K562 (cell line): ENCODE results near the gene LZTFL1. TPM values are rescaled to one million over a fixed set of nuclear protein-coding genes. Genes with fewer than 3 reads are reported as not detected.

ENCODE experiments used
- BRCA1 ChIP-seq, 2 experiments: fragments of 450-650 bp in 1 of 2; sonication (generic) in 1 of 2; formaldehyde crosslinking in 1 of 2; IDR thresholded peaks; 2 replicates each; pipeline versions ENCODE4 v1.5.0 to v1.6.1; 2017 to 2020; ENCODE audit warnings: mild to moderate bottlenecking in 1 of 2, missing genetic modification reagents in 1 of 2
- CEBPG ChIP-seq, 3 experiments: fragments of 200-800 bp in 1 of 3; sonication (Bioruptor generic) in 1 of 3; sonication (generic) in 1 of 3; formaldehyde crosslinking in 1 of 3; IDR thresholded peaks in 2 of 3; conservative IDR thresholded peaks in 1 of 3; 2 replicates each; pipeline versions ENCODE4 v1.6.1 to v1.8.0; 2016 to 2022; ENCODE audit warnings: missing compliant biosample characterization in 2 of 3, missing genetic modification characterization in 2 of 3, mild to moderate bottlenecking in 1 of 3, missing genetic modification reagents in 1 of 3
- CHD2 ChIP-seq: IDR thresholded peaks from 2 replicates; pipeline ENCODE4 v1.6.1; 2011; ENCODE audit warnings: low read depth, low read length
- DNMT1 ChIP-seq: fragments of 450-650 bp; IDR thresholded peaks from 2 replicates; pipeline ENCODE4 v1.6.1; 2016; ENCODE audit warnings: antibody characterized with exemption, mild to moderate bottlenecking
- FOSL1 ChIP-seq: fragments of 200-800 bp; sonication (Bioruptor generic); conservative IDR thresholded peaks from 2 replicates; pipeline ENCODE4 v1.6.1; 2016; ENCODE audit warnings: missing genetic modification characterization, missing compliant biosample characterization
- ILF3 ChIP-seq: fragments of 450-650 bp; IDR thresholded peaks from 2 replicates; pipeline ENCODE4 v1.6.1; 2018; ENCODE audit warnings: antibody characterized with exemption, mild to moderate bottlenecking, moderate library complexity, borderline replicate concordance
- KDM1A ChIP-seq, 2 experiments: fragments of 450-650 bp; IDR thresholded peaks; 2 replicates each; pipeline ENCODE4 v1.6.1; 2016; ENCODE audit warnings: mild to moderate bottlenecking in 2 of 2
- LARP7 ChIP-seq: fragments of 450-650 bp; IDR thresholded peaks from 2 replicates; pipeline ENCODE4 v1.6.1; 2016
- MYNN ChIP-seq, 2 experiments: sonication (generic); formaldehyde crosslinking in 1 of 2; IDR thresholded peaks; 2 replicates each; pipeline versions ENCODE4 v1.5.0 to v1.6.1; 2016 to 2020; ENCODE audit warnings: antibody characterized with exemption in 1 of 2, missing genetic modification reagents in 1 of 2
- NCOR1 ChIP-seq: fragments of 450-650 bp; IDR thresholded peaks from 2 replicates; pipeline ENCODE4 v1.6.1; 2016; ENCODE audit warnings: mild to moderate bottlenecking, moderate library complexity
- PHF20 ChIP-seq: fragments of 450-650 bp; IDR thresholded peaks from 2 replicates; pipeline ENCODE4 v1.6.1; 2018; ENCODE audit not compliant: partially characterized antibody
- PRPF4 ChIP-seq: fragments of 200-400 bp; formaldehyde crosslinking; IDR thresholded peaks from one replicate; pipeline ENCODE4 v1.6.1; 2017; ENCODE audit warnings: low read length, low read depth, mild to moderate bottlenecking; ENCODE audit not compliant: insufficient read depth, poor library complexity, severe bottlenecking
- SNRNP70 ChIP-seq: fragments of 200-400 bp; formaldehyde crosslinking; optimal IDR thresholded peaks from 2 replicates; pipeline ENCODE3; 2017; ENCODE audit warnings: low read depth, low read length
- YBX1 ChIP-seq: fragments of 450-650 bp; IDR thresholded peaks from 2 replicates; pipeline ENCODE4 v1.7.1; 2016; ENCODE audit warnings: mild to moderate bottlenecking
- ZNF551 ChIP-seq: fragments of 250-450 bp; sonication (Bioruptor Pico); IDR thresholded peaks from 2 replicates; pipeline ENCODE4 v1.5.0; 2021; ENCODE audit warnings: mild to moderate bottlenecking, moderate library complexity
- ZNF785 ChIP-seq: fragments of 250-450 bp; sonication (Bioruptor Pico); IDR thresholded peaks from 2 replicates; pipeline ENCODE4 v1.4.0; 2020; ENCODE audit warnings: mild to moderate bottlenecking
- polyA plus RNA-seq, 8 experiments: library from polyadenylated mRNA; depleted of rRNA in 4 of 8; stranded (reverse) in 5 of 8; unstranded in 3 of 8; fragments of >200 nt; fragmentation: Nextera tagmentation in 2 of 8; fragmentation: Illumina TruSeq in 1 of 8; extraction: Ambion mirVana in 2 of 8; extraction: Trizol in 1 of 8; gene quantifications; 2 replicates each; pipeline versions ENCODE4 v1.2.1 to v1.2.3, GENCODE V29; 2011 to 2014; ENCODE audit warnings: inconsistent platforms in 1 of 8, missing spikeins in 1 of 8
- total RNA-seq, 7 experiments: library from RNA; depleted of rRNA in 6 of 7; stranded (reverse); fragments of >200 nt in 6 of 7; fragmentation: Illumina TruSeq in 2 of 7; extraction: Trizol in 2 of 7; gene quantifications; 2 replicates each; pipeline versions ENCODE4 v1.2.1 to v1.2.3, GENCODE V29; 2011 to 2021; ENCODE audit warnings: low replicate concordance in 1 of 7
- TF ChIP-seq, protein P1 (sequence below): fragments of 250-450 bp; sonication (Bioruptor Pico); IDR thresholded peaks from 2 replicates; pipeline ENCODE4 v1.8.0; 2022; ENCODE audit warnings: moderate library complexity, mild to moderate bottlenecking, inconsistent platforms
- TF ChIP-seq, protein P2 (sequence below): sonication (generic); formaldehyde crosslinking; IDR thresholded peaks from 2 replicates; pipeline ENCODE4 v1.8.0; 2022; ENCODE audit warnings: missing genetic modification reagents, mild to moderate bottlenecking, borderline replicate concordance
- TF ChIP-seq, protein P3 (sequence below): sonication (generic); formaldehyde crosslinking; IDR thresholded peaks from 2 replicates; pipeline ENCODE4 v1.8.0; 2022; ENCODE audit warnings: mild to moderate bottlenecking, missing genetic modification reagents
- TF ChIP-seq, protein P4 (sequence below): fragments of 450-650 bp; IDR thresholded peaks from 2 replicates; pipeline ENCODE4 v1.6.1; 2016; ENCODE audit warnings: borderline replicate concordance
- TF ChIP-seq, protein P5 (sequence below), 2 experiments: IDR thresholded peaks; 2 replicates each; pipeline ENCODE4 v1.6.1; 2011; ENCODE audit warnings: borderline replicate concordance in 1 of 2, control low read depth in 1 of 2, low read depth in 1 of 2, low read length in 1 of 2, mild to moderate bottlenecking in 1 of 2, mixed read lengths in 1 of 2, moderate library complexity in 1 of 2; ENCODE audit not compliant: insufficient read depth in 1 of 2, insufficient read length in 1 of 2, poor library complexity in 1 of 2, severe bottlenecking in 1 of 2; ENCODE audit errors: extremely low read depth in 1 of 2

The LZTFL1 gene
- total and polyA plus RNA-seq, 9 of the 15 experiments (the other 6 are each of a cell fraction or from before 2014, with no cell fraction given): 10.7 to 33.7 (median 15.3) TPM

DNA sequence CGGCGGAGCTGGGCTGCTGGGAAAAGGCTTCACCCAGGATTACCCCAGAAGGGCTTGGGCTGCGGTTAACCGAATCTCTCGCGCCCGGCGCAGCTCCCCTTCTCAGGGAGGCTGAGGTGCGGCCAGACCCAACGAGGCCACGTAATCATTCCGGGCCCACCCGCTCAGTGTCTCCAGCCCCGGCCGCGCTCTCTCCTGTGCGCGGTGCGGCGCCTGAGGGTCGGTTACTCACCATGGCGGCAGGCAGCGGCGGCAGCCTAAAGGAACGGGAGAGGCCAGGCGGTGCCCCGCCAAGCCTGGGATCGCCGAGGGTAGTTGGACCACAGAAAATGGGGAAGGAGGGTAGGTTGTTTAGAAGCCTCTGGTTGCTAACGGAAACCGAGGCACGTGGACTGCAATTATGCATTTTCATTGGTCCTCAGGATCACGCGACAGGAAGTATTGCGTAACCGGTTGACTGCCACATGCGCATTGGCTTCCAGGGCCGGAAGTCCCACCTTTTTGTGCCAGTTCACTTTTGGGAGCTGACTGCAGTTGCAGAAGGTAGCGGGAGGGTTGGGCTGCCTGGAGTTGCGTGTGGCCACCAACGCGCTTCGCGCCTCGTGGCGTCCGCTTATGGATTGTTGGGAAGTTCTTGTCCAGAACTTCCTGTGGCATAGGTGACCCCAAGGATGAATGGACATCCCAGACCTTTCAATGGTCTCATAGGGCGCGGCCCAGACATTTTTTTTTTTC, at the start of gene LZTFL1 (continued):
- TF ChIP-seq, protein P1, sequence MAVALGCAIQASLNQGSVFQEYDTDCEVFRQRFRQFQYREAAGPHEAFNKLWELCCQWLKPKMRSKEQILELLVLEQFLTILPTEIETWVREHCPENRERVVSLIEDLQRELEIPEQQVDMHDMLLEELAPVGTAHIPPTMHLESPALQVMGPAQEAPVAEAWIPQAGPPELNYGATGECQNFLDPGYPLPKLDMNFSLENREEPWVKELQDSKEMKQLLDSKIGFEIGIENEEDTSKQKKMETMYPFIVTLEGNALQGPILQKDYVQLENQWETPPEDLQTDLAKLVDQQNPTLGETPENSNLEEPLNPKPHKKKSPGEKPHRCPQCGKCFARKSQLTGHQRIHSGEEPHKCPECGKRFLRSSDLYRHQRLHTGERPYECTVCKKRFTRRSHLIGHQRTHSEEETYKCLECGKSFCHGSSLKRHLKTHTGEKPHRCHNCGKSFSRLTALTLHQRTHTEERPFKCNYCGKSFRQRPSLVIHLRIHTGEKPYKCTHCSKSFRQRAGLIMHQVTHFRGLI: no peak
- TF ChIP-seq, protein P2, sequence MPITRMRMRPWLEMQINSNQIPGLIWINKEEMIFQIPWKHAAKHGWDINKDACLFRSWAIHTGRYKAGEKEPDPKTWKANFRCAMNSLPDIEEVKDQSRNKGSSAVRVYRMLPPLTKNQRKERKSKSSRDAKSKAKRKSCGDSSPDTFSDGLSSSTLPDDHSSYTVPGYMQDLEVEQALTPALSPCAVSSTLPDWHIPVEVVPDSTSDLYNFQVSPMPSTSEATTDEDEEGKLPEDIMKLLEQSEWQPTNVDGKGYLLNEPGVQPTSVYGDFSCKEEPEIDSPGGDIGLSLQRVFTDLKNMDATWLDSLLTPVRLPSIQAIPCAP: no peak
- TF ChIP-seq NCOR1 (no peak), ZNF785 (CRISPR knock-in tag) (no peak), BRCA1 (IDR thresholded peaks at IDR 0.05) (no peak), BRCA1 (CRISPR knock-in tag; IDR thresholded peaks at IDR 0.05) (no peak), FOSL1 (tag) (0 out of 2 replicates have a peak, but pooled peaks have one; percentile 23), ZNF551 (no peak), PRPF4 (no peak), DNMT1 (no peak), SNRNP70 (no peak), YBX1 (no peak), CHD2 (peak; percentile 82), CEBPG (CRISPR knock-in tag; IDR thresholded peaks at IDR 0.05) (peak; percentile 99), CEBPG (tag; conservative IDR thresholded peaks at IDR 0.05 in 1 of 2, IDR thresholded peaks at IDR 0.05 in 1 of 2) (peak; percentile 100), ILF3 (no peak), MYNN (IDR thresholded peaks at IDR 0.05) (no peak), MYNN (CRISPR knock-in tag; IDR thresholded peaks at IDR 0.05) (no peak), LARP7 (no peak), PHF20 (peak; percentile 50), KDM1A (IDR thresholded peaks at IDR 0.05) (no peak)
- TF ChIP-seq, protein P3, sequence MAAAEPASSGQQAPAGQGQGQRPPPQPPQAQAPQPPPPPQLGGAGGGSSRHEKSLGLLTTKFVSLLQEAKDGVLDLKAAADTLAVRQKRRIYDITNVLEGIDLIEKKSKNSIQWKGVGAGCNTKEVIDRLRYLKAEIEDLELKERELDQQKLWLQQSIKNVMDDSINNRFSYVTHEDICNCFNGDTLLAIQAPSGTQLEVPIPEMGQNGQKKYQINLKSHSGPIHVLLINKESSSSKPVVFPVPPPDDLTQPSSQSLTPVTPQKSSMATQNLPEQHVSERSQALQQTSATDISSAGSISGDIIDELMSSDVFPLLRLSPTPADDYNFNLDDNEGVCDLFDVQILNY (CRISPR knock-in tag): 0 out of 2 replicates have a peak, but pooled peaks have one; percentile 71
- TF ChIP-seq, protein P4, sequence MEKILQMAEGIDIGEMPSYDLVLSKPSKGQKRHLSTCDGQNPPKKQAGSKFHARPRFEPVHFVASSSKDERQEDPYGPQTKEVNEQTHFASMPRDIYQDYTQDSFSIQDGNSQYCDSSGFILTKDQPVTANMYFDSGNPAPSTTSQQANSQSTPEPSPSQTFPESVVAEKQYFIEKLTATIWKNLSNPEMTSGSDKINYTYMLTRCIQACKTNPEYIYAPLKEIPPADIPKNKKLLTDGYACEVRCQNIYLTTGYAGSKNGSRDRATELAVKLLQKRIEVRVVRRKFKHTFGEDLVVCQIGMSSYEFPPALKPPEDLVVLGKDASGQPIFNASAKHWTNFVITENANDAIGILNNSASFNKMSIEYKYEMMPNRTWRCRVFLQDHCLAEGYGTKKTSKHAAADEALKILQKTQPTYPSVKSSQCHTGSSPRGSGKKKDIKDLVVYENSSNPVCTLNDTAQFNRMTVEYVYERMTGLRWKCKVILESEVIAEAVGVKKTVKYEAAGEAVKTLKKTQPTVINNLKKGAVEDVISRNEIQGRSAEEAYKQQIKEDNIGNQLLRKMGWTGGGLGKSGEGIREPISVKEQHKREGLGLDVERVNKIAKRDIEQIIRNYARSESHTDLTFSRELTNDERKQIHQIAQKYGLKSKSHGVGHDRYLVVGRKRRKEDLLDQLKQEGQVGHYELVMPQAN: peak; percentile 98
- TF ChIP-seq, protein P5, sequence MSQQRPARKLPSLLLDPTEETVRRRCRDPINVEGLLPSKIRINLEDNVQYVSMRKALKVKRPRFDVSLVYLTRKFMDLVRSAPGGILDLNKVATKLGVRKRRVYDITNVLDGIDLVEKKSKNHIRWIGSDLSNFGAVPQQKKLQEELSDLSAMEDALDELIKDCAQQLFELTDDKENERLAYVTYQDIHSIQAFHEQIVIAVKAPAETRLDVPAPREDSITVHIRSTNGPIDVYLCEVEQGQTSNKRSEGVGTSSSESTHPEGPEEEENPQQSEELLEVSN (IDR thresholded peaks at IDR 0.05; ENCODE audit: borderline replicate concordance in 1 of 2, extremely low read depth in 1 of 2, insufficient read depth in 1 of 2, insufficient read length in 1 of 2, low read depth in 1 of 2, low read length in 1 of 2, poor library complexity in 1 of 2, severe bottlenecking in 1 of 2): peak; percentile 76 to 83
